HG03520 (cell line): Measurements from ENCODE around the gene MYH9.
A peak's percentile ranks its signal among the peaks of the same experiment; 100 is the strongest.

Source experiments
- ATAC-seq: cut with Tn5 transposase; IDR thresholded peaks from one replicate; pipeline ENCODE4 v1.9.1; 2021; ENCODE audit warnings: mild to moderate bottlenecking, moderate library complexity; ENCODE audit not compliant: unreplicated experiment

MYH9 gene

GRCh38 chr22:36386900-36387708, 663 bp downstream of the MYH9 start:
- peak; percentile 8 for ATAC-seq

GRCh38 chr22:36386351-36386899, 1.3 kb downstream of the MYH9 start:
- no peak for ATAC-seq

- ATAC-seq: no peak
Measured at GRCh38 chr22:36385491-36386350, 2.0 kb downstream of the MYH9 start.

GRCh38 chr22:36384766-36385481, 2.8 kb downstream of the MYH9 start:
- ATAC-seq: no peak

GRCh38 chr22:36383110-36383581, 4.6 kb downstream of the MYH9 start:
- ATAC-seq: no peak

- no peak for ATAC-seq
Measured at GRCh38 chr22:36381513-36382128, 6.1 kb downstream of the MYH9 start.

- no peak for ATAC-seq
Measured at GRCh38 chr22:36379593-36380361, 8.0 kb downstream of the MYH9 start.

GRCh38 chr22:36378869-36379217, 8.9 kb downstream of the MYH9 start:
- no peak for ATAC-seq

- no peak for ATAC-seq
Measured at GRCh38 chr22:36378080-36378868, 9.5 kb downstream of the MYH9 start.

GRCh38 chr22:36377022-36377631, 10.6 kb downstream of the MYH9 start:
- no peak for ATAC-seq

- ATAC-seq: no peak
Measured at GRCh38 chr22:36376265-36376664, 11.5 kb downstream of the MYH9 start.

GRCh38 chr22:36375071-36375980, 12.4 kb downstream of the MYH9 start:
- ATAC-seq: no peak

- no peak for ATAC-seq
Measured at GRCh38 chr22:36374603-36375024, 13.2 kb downstream of the MYH9 start.

GRCh38 chr22:36373258-36373579, 14.5 kb downstream of the MYH9 start:
- ATAC-seq: no peak

- no peak for ATAC-seq
Measured at GRCh38 chr22:36371920-36372319, 15.8 kb downstream of the MYH9 start.

- ATAC-seq: no peak
Measured at GRCh38 chr22:36369922-36370791, 17.6 kb downstream of the MYH9 start.
